Measurements from ENCODE around the gene CCDC78. TPM values are rescaled to one million over a fixed set of nuclear protein-coding genes. Genes with fewer than 3 reads are reported as not detected.

The CCDC78 gene
- total and polyA plus RNA-seq, 2 of the 13 experiments (the other 11 are each of a cell fraction or from before 2014, with no cell fraction given) = 0.53 to 1.5 TPM

DNA sequence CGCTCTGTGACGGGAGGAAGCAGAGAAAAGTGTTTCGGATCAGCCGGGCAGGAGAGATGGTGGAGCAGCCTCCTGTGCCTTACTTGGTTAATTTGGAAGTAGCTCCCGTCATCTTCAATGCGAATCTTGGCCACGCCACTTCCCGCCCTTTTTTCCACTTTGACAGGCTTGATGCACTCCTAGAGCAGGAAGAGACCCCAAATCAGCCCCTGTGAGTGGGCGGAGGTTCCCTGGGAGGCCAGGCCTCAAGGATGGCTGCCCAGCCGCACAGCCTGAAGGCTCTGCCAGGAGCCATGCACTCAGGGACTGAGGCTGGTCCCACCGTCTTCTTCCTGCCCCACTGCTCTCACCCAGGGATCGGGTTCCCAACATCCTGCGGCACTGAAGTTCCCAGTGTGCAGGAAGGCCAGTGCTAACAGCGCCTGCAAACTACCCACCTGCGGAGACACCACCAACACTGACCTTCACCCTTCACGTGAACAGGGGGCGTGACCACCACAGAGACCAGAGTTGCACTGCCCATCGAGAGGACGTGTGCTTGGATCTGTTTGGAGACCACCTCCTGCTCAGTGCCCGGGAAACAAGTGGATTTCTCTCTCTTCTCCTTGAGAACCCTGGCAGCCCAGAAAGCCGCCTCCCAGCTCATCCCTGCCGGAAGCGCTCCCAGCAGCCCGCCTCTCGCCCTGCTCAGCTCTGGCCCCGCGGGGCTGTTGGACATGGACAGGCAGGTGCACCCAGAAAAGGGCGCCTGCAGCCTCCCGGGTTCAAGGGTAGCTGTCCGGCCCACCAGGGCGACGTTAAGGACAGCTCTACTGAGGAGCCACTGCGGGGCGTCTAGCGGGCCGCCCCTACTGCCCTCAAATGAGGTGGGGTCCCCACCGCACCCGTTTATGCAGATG lies 13.6 kb upstream of the CCDC78 start (continued):
- peak; percentile 55 for TF ChIP-seq NR2C2 (CRISPR knock-in tag; IDR thresholded peaks at IDR 0.05; ENCODE audit: borderline replicate concordance)
- TF ChIP-seq, protein P1, sequence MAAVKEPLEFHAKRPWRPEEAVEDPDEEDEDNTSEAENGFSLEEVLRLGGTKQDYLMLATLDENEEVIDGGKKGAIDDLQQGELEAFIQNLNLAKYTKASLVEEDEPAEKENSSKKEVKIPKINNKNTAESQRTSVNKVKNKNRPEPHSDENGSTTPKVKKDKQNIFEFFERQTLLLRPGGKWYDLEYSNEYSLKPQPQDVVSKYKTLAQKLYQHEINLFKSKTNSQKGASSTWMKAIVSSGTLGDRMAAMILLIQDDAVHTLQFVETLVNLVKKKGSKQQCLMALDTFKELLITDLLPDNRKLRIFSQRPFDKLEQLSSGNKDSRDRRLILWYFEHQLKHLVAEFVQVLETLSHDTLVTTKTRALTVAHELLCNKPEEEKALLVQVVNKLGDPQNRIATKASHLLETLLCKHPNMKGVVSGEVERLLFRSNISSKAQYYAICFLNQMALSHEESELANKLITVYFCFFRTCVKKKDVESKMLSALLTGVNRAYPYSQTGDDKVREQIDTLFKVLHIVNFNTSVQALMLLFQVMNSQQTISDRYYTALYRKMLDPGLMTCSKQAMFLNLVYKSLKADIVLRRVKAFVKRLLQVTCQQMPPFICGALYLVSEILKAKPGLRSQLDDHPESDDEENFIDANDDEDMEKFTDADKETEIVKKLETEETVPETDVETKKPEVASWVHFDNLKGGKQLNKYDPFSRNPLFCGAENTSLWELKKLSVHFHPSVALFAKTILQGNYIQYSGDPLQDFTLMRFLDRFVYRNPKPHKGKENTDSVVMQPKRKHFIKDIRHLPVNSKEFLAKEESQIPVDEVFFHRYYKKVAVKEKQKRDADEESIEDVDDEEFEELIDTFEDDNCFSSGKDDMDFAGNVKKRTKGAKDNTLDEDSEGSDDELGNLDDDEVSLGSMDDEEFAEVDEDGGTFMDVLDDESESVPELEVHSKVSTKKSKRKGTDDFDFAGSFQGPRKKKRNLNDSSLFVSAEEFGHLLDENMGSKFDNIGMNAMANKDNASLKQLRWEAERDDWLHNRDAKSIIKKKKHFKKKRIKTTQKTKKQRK (IDR thresholded peaks at IDR 0.05; ENCODE audit: low read length) = no peak
- TF ChIP-seq KDM4B (CRISPR knock-in tag; IDR thresholded peaks at IDR 0.05) = no peak
- TF ChIP-seq, protein P2, sequence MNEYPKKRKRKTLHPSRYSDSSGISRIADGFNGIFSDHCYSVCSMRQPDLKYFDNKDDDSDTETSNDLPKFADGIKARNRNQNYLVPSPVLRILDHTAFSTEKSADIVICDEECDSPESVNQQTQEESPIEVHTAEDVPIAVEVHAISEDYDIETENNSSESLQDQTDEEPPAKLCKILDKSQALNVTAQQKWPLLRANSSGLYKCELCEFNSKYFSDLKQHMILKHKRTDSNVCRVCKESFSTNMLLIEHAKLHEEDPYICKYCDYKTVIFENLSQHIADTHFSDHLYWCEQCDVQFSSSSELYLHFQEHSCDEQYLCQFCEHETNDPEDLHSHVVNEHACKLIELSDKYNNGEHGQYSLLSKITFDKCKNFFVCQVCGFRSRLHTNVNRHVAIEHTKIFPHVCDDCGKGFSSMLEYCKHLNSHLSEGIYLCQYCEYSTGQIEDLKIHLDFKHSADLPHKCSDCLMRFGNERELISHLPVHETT (CRISPR knock-in tag; conservative IDR thresholded peaks at IDR 0.05) = no peak
- TF ChIP-seq AGO1 (IDR thresholded peaks at IDR 0.05; ENCODE audit: low read depth, low read length, poor library complexity, severe bottlenecking) = no peak
- TF ChIP-seq PITX1 (CRISPR knock-in tag; IDR thresholded peaks at IDR 0.05) = no peak
- TF ChIP-seq MXI1 (IDR thresholded peaks at IDR 0.05; ENCODE audit: borderline replicate concordance, low read depth, low read length) = no peak; the same call in 2 of the 3 replicates
- TF ChIP-seq ZNF124 (CRISPR knock-in tag; IDR thresholded peaks at IDR 0.05) = no peak
- no peak for TF ChIP-seq ZBTB25 (CRISPR knock-in tag; IDR thresholded peaks at IDR 0.05)
- TF ChIP-seq ZKSCAN8 (CRISPR knock-in tag; IDR thresholded peaks at IDR 0.05; ENCODE audit: borderline replicate concordance) = no peak
- TF ChIP-seq GATA4 (IDR thresholded peaks at IDR 0.05; ENCODE audit: borderline replicate concordance, low read depth) = no peak
- TF ChIP-seq, protein P3, sequence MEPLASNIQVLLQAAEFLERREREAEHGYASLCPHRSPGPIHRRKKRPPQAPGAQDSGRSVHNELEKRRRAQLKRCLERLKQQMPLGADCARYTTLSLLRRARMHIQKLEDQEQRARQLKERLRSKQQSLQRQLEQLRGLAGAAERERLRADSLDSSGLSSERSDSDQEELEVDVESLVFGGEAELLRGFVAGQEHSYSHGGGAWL (CRISPR knock-in tag; IDR thresholded peaks at IDR 0.05) = 0 out of 2 replicates have a peak, but pooled peaks have one; percentile 23
- TF ChIP-seq SP1 (IDR thresholded peaks at IDR 0.05) = no peak
- no peak; the same call in 1 of the 2 replicates for TF ChIP-seq SP1 (CRISPR knock-in tag; IDR thresholded peaks at IDR 0.05)
- TF ChIP-seq DDIT3 (CRISPR knock-in tag; IDR thresholded peaks at IDR 0.05) = no peak
- TF ChIP-seq ADNP (CRISPR knock-in tag; IDR thresholded peaks at IDR 0.05) = no peak
- no peak for TF ChIP-seq TCF7 (IDR thresholded peaks at IDR 0.05; ENCODE audit: low read depth)
- TF ChIP-seq BCL6 (CRISPR knock-in tag; IDR thresholded peaks at IDR 0.05) = no peak
- TF ChIP-seq RBFOX2 (IDR thresholded peaks at IDR 0.05; ENCODE audit: low read depth, low read length) = no peak
- no peak for TF ChIP-seq CEBPB (IDR thresholded peaks at IDR 0.05; ENCODE audit: borderline replicate concordance, low read depth, low read length)
- TF ChIP-seq, protein P4, sequence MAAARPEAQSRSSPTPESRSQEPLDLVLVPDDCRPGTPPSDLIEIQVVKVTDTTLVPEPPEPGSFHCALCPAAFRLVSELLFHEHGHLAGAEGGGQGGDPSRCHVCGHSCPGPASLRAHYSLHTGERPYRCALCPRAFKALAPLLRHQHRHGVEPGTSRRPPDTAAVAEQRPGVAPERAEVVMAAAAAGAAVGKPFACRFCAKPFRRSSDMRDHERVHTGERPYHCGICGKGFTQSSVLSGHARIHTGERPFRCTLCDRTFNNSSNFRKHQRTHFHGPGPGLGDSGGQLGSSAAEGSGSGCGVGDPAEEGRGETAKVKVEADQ (CRISPR knock-in tag; IDR thresholded peaks at IDR 0.05; ENCODE audit: borderline replicate concordance) = 0 out of 2 replicates have a peak, but pooled peaks have one; percentile 43
- TF ChIP-seq ZNF749 (CRISPR knock-in tag; IDR thresholded peaks at IDR 0.05; ENCODE audit: borderline replicate concordance) = no peak
- no peak for TF ChIP-seq CCDC6 (CRISPR knock-in tag; IDR thresholded peaks at IDR 0.05)
